HEK293T (cell line): ENCODE data around the gene SNED1.

ENCODE experiments used
- CTCF ChIA-PET: fragments of 350-600 bp; formaldehyde crosslinking; extraction: SDS; loops from one replicate; lab custom pipeline; 2021; ENCODE audit warnings: antibody characterized with exemption, inconsistent platforms; lab: Yijun Ruan, JAX
- POLR2A ChIA-PET: fragments of 350-600 bp; formaldehyde crosslinking; extraction: SDS; loops from one replicate; lab custom pipeline; 2020; ENCODE audit warnings: antibody characterized with exemption, inconsistent platforms; lab: Yijun Ruan, JAX
- DNase-seq: peaks from one replicate; pipeline ENCODE4 v3.0.0; 2012; ENCODE audit warnings: mixed read lengths; ENCODE audit errors: extremely low spot score
- ARNT ChIP-seq: fragments of 450-650 bp; IDR thresholded peaks from 2 replicates; pipeline ENCODE4 v1.6.1; 2017; ENCODE audit warnings: mild to moderate bottlenecking
- BHLHE40 ChIP-seq: fragments of 450-650 bp; IDR thresholded peaks from 2 replicates; pipeline ENCODE4 v1.6.1; 2016; ENCODE audit warnings: mild to moderate bottlenecking, moderate library complexity, borderline replicate concordance
- CTBP1 ChIP-seq: fragments of 450-650 bp; IDR thresholded peaks from 2 replicates; pipeline ENCODE4 v1.6.1; 2016; ENCODE audit warnings: borderline replicate concordance
- ELF4 ChIP-seq: fragments of 450-650 bp; IDR thresholded peaks from 2 replicates; pipeline ENCODE4 v1.6.1; 2017; ENCODE audit warnings: antibody characterized with exemption
- FOXA1 ChIP-seq: fragments of 450-650 bp; IDR thresholded peaks from 2 replicates; pipeline ENCODE4 v1.6.1; 2016; ENCODE audit warnings: mild to moderate bottlenecking
- FOXK2 ChIP-seq: fragments of 450-650 bp; IDR thresholded peaks from 2 replicates; pipeline ENCODE4 v1.6.1; 2016; ENCODE audit warnings: mild to moderate bottlenecking
- FOXM1 ChIP-seq: fragments of 450-650 bp; IDR thresholded peaks from 2 replicates; pipeline ENCODE4 v1.6.1; 2017; ENCODE audit warnings: mild to moderate bottlenecking, borderline replicate concordance
- HDGF ChIP-seq: fragments of 450-650 bp; IDR thresholded peaks from 2 replicates; pipeline ENCODE4 v1.6.1; 2017; ENCODE audit warnings: antibody characterized with exemption, borderline replicate concordance
- L3MBTL2 ChIP-seq: fragments of 450-650 bp; conservative IDR thresholded peaks from 2 replicates; pipeline ENCODE4 v1.6.1; 2016; ENCODE audit warnings: mild to moderate bottlenecking
- LEF1 ChIP-seq: fragments of 450-650 bp; IDR thresholded peaks from 2 replicates; pipeline ENCODE4 v1.6.1; 2017; ENCODE audit warnings: mild to moderate bottlenecking, borderline replicate concordance
- NFRKB ChIP-seq: fragments of 450-650 bp; IDR thresholded peaks from 2 replicates; pipeline ENCODE4 v1.6.1; 2016; ENCODE audit warnings: mild to moderate bottlenecking, moderate library complexity
- SUZ12 ChIP-seq: fragments of 450-650 bp; IDR thresholded peaks from 2 replicates; pipeline ENCODE4 v1.6.1; 2016; ENCODE audit warnings: mild to moderate bottlenecking
- TARDBP ChIP-seq: fragments of 450-650 bp; IDR thresholded peaks from 2 replicates; pipeline ENCODE4 v1.6.1; 2016
- ZNF384 ChIP-seq: fragments of 450-650 bp; IDR thresholded peaks from 2 replicates; pipeline ENCODE4 v1.6.1; 2016
- TF ChIP-seq, protein P1 (sequence below): fragments of 450-650 bp; IDR thresholded peaks from 2 replicates; pipeline ENCODE4 v1.6.1; 2016

SNED1 gene

DNA sequence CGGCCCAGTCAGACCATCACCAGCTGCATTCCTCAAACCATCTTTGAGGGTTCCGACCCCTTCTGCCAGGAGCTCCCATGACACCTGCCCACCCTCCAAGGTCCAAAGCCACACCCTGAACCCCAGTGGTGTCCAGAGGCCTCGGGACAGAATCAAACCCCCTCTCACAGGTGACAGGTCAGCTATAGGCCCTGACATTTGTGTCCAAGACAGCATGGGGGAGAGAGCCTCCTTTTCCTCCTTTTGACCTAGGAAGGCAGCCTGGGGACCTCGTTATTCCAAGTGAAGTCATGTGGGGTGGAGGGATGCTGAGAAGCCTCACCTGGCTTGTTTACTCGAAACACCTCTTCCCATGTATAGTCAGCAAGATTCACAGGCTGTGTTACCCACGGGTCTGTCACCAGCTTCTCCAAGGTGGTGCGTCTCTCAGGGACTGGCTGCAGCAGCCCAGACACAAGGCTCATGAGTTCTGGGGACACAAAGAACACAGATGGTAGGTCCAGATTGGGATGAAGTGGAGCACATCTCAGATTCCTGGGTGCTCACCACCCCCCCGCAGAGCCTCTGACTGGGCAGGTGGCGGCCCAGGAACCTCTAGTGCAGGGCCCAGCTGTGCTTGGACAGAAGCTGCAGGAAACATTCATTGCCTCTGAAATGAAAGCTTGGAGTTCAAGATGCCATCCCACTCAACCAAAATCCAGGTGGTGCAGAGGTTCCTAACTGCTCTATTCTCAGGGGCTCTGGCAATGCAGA is 108.8 kb downstream of the SNED1 start:
- DNase-seq, result no peak
- CTCF ChIA-PET, result no interaction called here
- POLR2A ChIA-PET, result no interaction called here
- TF ChIP-seq NFRKB (no peak), CTBP1 (no peak), SUZ12 (no peak), TARDBP (no peak), LEF1 (no peak), ZNF384 (no peak), ARNT (no peak), FOXA1 (no peak)
- TF ChIP-seq, protein P1, sequence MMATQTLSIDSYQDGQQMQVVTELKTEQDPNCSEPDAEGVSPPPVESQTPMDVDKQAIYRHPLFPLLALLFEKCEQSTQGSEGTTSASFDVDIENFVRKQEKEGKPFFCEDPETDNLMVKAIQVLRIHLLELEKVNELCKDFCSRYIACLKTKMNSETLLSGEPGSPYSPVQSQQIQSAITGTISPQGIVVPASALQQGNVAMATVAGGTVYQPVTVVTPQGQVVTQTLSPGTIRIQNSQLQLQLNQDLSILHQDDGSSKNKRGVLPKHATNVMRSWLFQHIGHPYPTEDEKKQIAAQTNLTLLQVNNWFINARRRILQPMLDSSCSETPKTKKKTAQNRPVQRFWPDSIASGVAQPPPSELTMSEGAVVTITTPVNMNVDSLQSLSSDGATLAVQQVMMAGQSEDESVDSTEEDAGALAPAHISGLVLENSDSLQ, result no peak

DNA sequence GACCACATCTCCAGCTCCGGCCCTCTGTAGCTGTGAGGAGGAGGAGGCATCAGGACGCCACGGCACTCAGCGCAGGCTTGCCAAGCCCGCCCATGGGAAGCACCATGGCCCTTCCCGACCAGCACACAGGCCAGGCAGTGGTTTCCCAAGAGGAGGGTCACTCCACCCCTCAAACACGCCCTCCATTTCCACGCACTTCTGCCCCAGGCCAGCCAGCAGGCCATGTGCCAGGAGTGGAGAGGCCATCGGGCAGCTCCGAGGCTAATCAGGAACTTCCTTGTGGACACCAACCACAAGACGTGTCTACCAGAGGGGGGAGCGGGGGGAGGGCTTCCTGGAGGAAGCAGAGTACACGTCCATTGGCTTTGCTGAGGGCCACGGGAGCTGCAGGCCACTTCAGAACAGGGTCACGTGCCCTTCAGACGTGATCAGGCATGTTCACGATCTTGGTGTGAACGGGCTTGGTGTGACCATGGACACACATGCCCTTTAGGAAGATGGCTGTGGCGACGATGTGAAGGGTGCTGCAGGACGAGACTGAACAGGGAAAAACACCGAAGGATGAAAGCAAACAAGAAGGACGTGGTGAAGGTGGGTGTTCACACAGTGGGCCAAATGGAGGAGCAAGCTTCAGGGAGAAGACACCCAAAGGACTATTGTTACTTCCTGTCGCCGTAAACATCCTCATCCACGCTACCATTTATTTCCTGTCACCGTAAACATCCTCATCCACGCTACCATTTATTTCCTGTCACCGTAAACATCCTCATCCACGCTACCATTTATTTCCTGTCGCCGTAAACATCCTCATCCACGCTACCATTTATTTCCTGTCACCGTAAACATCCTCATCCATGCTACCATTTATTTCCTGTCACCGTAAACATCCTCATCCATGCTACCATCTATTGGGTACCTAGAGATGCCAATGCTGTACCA is 110.1 kb downstream of the SNED1 start:
- TF ChIP-seq HDGF, result no peak
- no peak for TF ChIP-seq NFRKB
- no peak for TF ChIP-seq L3MBTL2
- TF ChIP-seq SUZ12, result no peak
- TF ChIP-seq FOXK2, result no peak
- TF ChIP-seq LEF1, result no peak
- TF ChIP-seq, protein P1, result no peak
- POLR2A ChIA-PET, result no interaction called here
- CTCF ChIA-PET, result no interaction called here
- no peak for DNase-seq

DNA sequence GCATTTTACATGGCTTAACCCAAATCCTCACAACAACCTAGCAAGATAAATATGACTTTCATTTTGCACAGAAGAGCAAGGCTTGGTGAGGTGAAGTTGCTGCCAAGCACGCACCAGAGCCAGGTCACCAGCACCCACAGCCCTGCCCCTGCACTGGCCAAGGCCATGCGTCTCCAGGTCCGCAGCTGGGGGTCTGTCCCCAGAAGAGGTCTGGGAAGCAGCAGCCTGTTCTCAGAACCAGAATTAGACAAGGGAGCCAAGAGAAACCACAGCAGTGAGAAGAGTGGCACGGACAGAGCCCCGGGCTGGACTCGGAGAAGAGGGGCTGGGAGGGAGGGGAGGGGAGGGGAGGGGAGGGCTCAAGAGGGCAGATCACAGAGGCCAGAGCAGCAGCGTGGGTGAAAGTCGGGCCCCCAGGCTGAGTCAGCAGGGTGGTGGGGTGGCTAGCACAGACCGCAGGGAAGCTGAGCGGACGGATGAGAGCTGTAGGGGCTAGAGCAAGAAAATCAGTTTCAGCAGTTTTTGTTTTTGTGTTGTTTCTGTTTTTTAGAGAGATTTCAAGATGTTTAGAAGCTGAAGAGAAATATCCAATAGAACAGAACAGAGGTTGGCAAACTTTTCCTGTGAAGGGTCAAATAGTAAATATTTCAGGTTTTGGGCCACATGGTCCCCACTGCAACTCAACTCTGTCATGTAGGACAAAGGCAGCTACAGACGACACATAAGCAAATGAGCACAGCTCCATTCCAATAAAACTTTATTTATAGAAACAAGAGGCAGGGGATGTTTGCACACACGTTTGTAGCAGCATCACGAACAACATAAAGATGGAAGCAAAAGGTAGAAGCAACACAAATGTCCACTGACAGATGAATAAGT is 111.0 kb downstream of the SNED1 start:
- CTCF ChIA-PET, result no interaction called here
- no peak for TF ChIP-seq TARDBP
- no peak for TF ChIP-seq FOXK2
- TF ChIP-seq CTBP1, result no peak
- TF ChIP-seq NFRKB, result no peak
- TF ChIP-seq FOXM1, result no peak
- no peak for TF ChIP-seq BHLHE40
- TF ChIP-seq, protein P1, result no peak
- TF ChIP-seq FOXA1, result no peak
- POLR2A ChIA-PET, result interaction anchor here (0.5 to 1.7 kb wide), 2 partner anchors 7 to 8 kb away, joined by 3 to 6 read pairs; partner anchors contain the start of gene MTERF4
- DNase-seq, result no peak

DNA sequence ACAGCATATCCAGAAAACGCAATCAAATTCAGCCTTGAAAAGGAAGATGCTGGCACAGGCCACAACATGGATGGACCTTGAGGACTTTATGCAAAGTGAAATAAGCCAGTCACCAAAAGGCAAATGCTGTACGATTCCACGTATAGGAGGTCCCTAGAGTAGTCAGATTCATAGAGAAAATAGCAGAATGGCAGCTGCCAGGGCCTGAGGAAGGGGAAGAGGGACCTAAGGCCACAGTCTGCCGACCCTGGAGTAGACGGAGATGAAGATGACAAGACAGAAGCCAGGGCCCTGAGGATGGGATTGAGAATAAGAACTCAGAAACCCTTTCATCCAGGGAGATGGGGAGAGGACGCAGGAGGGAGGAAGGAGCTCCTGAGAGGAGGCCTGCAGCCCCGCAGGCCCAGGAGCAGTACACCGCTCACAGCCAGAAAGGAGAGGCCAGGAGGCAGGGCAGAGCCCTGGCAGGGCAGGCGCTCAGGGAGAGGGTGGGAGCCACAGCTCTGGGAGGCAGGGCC is 111.7 kb downstream of the SNED1 start:
- POLR2A ChIA-PET, result interaction anchor here (0.5 to 1.7 kb wide), 2 partner anchors 8 to 9 kb away, joined by 3 to 6 read pairs; partner anchors contain the start of gene MTERF4
- TF ChIP-seq SUZ12, result no peak
- TF ChIP-seq, protein P1, result no peak
- no peak for TF ChIP-seq ELF4
- no peak for TF ChIP-seq FOXA1
- TF ChIP-seq ZNF384, result no peak
- CTCF ChIA-PET, result no interaction called here
- DNase-seq, result no peak
